HG02840 (cell line): ENCODE results near the gene TSPAN15.

ENCODE experiments used
- ATAC-seq: cut with Tn5 transposase; IDR thresholded peaks from one replicate; pipeline ENCODE4 v1.9.1; 2021; ENCODE audit warnings: mild to moderate bottlenecking, moderate library complexity, moderate number of reproducible peaks; ENCODE audit not compliant: unreplicated experiment, low FRiP score

TSPAN15 gene

GRCh38 chr10:69416695-69417094 lies 34.6 kb upstream of the TSPAN15 start, which contains the start of gene TACR2:
Gene TACR2, minus strand, starts transcription at chr10:69416918. Its CDS starts 595 bp downstream, at chr10:69416323.
- no peak for ATAC-seq

DNA sequence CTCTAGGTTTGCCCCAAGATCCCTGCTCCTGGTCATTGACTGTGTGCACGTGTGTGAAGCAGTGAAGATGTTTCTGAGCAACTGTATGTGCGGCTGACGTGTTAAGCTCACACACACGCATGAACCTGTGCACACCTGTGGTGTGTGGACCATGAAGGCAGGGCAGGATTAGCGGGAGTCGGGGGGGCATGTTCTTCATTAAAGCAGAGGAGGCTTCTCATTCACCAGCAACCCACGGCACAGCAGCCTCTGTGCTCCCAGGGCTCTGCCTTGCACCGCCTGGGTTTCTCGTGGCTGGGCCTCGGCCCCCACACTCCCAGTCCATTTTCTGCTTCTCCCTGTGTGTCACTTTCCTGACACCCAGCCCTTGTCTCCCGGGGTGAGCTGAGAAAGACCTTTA lies 33.7 kb upstream of the TSPAN15 start:
- ATAC-seq, result no peak

DNA sequence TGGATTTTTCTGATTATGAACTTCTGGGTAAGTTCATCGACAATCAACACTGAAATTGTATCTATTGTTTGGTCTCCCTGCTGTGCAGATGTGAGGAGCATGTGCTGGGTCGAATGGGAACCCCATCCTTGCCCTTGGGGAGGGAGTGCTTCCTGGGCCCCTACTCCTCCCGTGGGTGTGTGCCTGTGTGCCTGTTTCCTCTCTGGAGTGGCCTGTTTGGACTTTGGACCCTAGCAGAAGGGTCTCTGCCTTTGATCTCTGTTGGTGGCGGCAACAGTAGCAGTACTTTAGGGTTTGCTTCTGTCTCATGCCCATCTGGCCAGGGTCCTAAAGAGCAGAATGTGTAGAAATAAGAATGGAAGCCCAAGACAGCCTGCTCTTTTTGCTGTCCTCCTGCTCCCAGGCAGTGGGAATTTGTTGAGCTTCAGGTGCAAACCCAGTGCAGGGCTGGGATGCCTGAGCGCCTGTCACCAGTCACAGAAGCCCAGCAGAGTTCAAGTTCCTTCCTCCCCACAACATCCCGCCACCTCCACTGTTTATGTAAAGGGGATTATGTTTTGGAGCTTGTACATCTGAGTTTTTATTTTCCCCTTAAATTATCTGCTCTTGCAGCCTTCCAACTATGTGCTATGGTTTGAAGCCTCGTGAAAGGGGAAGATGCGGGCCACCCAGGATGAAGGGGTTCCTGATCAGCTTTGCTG lies 33.1 kb upstream of the TSPAN15 start:
- ATAC-seq, result no peak

GRCh38 chr10:69419096-69419743 lies 32.0 kb upstream of the TSPAN15 start:
- ATAC-seq, result no peak

DNA sequence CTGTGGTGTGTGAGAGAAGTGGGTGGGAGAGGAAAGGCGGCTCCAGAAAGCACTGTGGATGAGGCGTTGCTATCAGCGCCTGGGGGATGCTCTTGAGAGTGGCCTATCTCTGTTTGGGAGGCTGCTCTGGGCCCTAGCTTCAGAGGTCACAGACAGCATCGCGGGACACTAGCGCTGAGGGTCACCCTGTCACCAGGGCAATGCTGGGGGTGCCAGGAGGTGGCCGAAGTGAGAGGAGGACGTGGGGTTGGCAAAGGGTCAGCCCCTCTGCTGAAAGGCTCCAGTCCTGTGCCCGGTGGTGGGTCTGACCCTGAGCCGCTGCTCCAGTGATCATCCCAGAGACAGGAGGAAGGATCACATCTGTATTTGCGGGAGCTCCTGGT lies 31.5 kb upstream of the TSPAN15 start:
- ATAC-seq, result no peak

DNA sequence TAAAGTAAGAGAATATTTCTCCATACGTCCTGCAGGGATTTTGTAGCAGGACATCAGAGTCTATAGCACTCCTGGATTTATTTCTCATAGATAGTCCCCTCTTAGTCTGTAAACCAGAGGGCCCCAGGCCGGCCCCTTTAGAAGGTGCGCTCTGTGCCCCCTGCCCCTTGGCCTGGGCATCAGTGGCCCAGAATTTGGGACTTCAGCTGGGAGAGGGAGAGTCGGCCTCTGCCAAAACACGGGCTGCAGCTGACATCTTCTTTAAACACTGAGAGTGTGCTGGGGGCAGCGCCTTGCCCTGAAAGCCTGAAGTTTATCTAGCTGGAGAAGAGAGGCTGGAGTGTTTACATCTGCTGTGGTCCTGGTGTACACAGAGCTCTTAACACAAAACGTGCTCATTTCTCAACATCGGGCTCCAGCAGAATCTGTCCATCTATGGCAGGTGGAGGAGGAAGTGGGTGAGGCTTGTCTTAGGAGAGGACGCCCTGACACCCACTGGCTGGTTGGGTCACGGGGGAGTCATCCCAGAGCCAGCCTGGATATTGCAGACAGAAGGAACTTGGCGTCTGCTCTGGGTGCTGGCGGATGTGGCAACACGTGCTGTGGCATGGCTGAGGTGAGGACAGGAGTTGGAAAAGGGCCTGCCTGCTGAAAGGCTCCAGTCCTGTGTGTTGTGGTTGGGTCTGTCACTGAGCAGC lies 29.5 kb upstream of the TSPAN15 start:
- ATAC-seq, result no peak

- ATAC-seq, result no peak
Observed at GRCh38 chr10:69422676-69423075, 28.6 kb upstream of the TSPAN15 start.

- ATAC-seq, result no peak
Observed at GRCh38 chr10:69425041-69425440, 26.2 kb upstream of the TSPAN15 start.

- no peak for ATAC-seq
Observed at GRCh38 chr10:69425511-69426298, 25.6 kb upstream of the TSPAN15 start.

DNA sequence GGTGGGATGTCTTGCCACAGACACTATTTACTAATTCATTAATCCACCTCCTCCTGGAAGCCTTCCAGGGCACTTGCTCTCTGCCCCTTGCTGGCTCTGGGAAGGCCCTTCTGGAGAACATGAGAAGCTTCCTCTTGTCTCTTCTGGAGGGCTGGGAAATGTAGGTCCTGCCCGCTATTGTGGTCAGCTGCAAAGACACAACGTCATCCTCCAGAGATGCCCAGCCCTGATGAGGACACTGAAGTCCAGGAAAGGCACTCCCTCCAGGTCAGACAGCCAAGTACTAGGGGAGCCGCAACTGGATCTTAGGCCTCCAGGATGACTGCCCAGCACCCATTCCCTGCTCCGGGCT lies 24.9 kb upstream of the TSPAN15 start:
- no peak for ATAC-seq

- no peak for ATAC-seq
Observed at GRCh38 chr10:69428165-69428564, 23.1 kb upstream of the TSPAN15 start.

GRCh38 chr10:69434169-69434568 lies 17.1 kb upstream of the TSPAN15 start:
- no peak for ATAC-seq

GRCh38 chr10:69434926-69435325 lies 16.3 kb upstream of the TSPAN15 start:
- no peak for ATAC-seq

DNA sequence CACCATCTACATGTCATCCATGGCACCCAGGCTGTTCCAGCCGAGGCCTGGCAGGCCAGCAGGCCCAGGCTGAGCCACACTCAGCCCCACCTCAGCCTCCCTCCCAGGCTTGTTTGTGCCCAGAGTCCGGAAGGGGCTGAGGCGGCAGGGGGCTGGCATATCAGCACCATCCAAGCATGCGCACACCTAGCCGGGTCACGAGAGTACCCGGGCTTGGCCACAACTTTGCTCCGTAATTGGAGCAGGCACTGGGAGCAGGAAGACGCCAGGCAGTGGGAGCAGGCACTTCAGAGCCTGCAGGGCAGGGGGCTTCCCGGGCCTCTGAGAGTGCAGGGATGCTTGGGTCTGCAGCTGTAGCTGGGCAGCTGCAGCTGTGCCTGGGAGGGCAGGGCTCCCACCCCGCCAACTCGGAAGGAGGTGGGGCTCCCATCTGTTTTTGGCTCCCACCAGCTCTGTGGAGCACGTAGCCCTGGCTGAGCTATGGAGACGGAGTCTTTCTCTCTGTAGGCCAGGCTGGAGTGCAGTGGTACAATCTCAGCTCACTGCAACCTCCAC lies 15.2 kb upstream of the TSPAN15 start:
- no peak for ATAC-seq

DNA sequence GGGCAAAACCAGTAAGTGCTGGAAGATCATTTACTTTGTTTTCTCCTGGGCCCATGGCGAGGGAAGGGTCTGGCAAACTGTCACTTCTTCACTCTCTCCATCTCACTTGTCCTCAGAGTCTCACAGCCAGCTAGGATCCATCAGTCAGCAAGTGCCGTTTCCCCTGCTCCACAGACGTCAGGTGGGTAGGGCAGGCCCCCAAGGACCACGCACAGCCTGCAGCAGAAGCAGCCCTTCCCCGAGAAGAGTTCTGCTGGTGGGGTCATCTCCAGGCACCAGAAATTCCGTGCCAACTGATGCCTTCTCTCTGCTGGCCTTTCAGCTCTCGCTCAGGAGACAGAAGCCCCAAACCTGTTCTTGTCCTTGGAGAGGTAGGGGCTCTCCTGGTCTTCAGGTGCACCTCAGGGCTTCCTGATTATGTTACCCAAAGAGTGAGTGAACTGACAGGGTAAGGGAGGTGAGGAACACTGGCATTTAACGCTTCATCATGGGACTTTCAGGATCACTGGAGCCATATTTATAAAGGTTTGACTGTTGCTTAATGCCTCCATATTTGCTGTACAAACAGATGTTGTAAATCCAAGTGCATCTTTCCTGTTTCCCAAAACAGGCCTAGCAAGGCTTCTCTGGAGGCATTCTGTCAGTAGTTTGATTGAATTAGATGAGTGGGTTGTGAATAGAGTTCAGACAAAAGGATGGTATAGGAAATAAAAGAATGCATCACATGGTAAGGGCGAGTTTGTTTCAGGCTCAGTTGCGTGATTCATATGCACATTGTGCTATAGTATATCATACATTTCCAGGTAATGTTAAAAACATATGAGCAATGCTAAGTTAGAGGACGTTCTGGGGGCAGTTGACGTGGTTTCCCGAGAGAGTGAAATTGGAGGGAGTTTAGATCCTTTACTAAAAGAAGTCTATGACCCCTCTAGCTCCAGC lies 13.7 kb upstream of the TSPAN15 start:
- ATAC-seq, result no peak

DNA sequence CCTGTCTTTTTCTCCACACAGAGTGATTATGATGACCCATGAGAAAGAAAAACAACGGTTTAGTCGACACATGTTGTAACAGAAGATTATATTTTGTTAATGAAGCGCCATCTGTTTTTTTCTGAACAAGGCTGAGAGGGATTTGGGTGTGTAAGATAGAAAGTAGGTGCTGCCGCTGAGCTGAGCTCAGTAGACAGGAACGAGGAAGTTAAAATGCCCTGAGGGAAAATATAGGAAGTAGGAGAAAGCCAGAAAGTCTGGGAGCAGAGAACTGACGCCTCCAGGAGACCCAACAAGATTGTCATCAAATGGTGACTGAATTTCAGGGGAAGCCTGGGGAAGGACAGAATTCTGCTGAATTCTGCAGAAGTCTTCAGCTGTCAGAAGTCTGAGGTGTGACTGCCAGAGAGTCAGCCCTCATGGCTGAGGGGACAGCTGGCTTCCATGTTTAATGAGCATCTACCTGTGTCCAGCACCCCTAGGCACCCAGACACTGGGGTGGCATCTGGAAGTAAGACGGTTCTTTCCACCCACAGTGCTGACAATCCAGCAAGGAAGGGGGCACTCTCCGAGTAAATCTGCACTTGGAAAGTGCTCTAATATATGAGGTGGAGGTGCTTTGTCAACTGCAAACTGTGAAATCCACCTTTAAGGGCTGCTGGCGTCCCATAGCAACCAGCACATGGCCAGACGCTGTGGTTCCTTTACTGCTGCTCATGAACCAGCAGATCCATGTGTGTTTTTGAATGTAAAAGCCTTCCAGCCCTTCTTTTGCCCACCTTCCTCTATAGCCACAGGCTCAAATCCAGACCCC lies 12.5 kb upstream of the TSPAN15 start:
- ATAC-seq, result no peak

DNA sequence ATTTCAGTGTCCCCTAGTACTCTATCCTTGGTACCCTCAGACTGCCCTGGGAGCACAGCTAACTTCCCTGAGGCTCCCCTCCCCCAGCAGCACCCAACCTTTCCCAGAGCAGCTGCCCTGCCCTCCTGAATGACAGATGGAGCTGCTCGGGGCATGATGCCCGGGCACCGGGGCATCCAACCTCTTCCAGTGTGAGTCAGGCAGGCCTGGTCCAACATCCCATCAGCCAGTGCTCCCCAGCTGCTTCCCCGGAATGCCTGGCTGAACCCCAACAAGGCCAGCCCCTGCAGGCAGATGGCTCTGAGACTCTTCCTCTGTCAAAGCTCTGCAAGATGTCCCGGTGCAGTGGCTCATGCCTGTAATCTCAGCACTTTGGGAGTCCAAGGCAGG lies 11.9 kb upstream of the TSPAN15 start:
- ATAC-seq, result no peak

- no peak for ATAC-seq
Observed at GRCh38 chr10:69439813-69440506, 11.3 kb upstream of the TSPAN15 start.
